HG02798 (cell line): Measurements from ENCODE around the gene EBI3.
"Not testable (repeated sequence)": the region's sequence is repeated elsewhere in the genome, so short reads cannot be mapped to it uniquely, and the experiment has no call there.

Source experiments
- ATAC-seq: cut with Tn5 transposase; IDR thresholded peaks from one replicate; pipeline ENCODE4 v1.9.1; 2021; ENCODE audit warnings: mild to moderate bottlenecking; ENCODE audit not compliant: unreplicated experiment, poor library complexity

The EBI3 gene

GRCh38 chr19:4268816-4269430, 39.6 kb downstream of the EBI3 start:
- no peak for ATAC-seq

GRCh38 chr19:4272894-4273293, 43.6 kb downstream of the EBI3 start:
- ATAC-seq, result no peak

GRCh38 chr19:4274321-4274686, 45.0 kb downstream of the EBI3 start:
- not testable (repeated sequence) for ATAC-seq

- ATAC-seq, result no peak
These were observed 47.9 kb downstream of the EBI3 start for GRCh38 chr19:4277191-4277696.

GRCh38 chr19:4278010-4278409, 48.7 kb downstream of the EBI3 start:
- no peak for ATAC-seq

GRCh38 chr19:4278419-4279266, 49.3 kb downstream of the EBI3 start, which contains the start of gene SHD:
Gene SHD, plus strand, starts transcription at chr19:4279266. Its CDS starts 798 bp downstream, at chr19:4280064.
- ATAC-seq, result no peak

GRCh38 chr19:4279267-4279529, 49.9 kb downstream of the EBI3 start:
- no peak for ATAC-seq

GRCh38 chr19:4279530-4280422, 50.5 kb downstream of the EBI3 start:
- no peak for ATAC-seq

GRCh38 chr19:4284176-4284958, 55.0 kb downstream of the EBI3 start:
- ATAC-seq, result no peak

- no peak for ATAC-seq
These were observed 55.7 kb downstream of the EBI3 start for GRCh38 chr19:4284974-4285373.

- ATAC-seq, result not testable (repeated sequence)
These were observed 56.8 kb downstream of the EBI3 start for GRCh38 chr19:4286141-4286540.
